ENCODE results near the gene RLN3.
"Not testable (repeated sequence)": the region's sequence is repeated elsewhere in the genome, so short reads cannot be mapped to it uniquely, and the experiment has no call there.

RLN3 gene

DNA sequence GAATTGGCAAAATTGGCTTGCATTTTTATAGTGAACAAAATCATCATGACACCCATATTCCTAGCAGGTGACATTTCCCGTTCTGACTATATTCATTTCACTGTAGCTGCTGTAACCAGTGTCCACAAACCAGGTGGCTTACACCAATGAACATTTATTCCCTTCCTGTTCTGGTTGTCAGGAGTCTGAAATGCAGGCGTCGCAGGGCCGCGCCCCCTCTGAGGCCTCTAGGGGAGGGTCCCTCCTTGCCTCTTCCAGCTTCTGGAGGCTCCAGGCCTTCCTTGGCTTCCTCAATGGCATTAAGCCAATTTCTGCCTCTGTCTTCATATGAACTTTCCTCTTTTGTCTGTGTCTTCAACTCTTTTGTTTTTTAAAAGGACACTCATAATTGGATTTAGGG is 6.5 kb upstream of the RLN3 start:
- DNase-seq (ENCODE audit: low spot score): no peak

GRCh38 chr19:14022469-14022868 is 5.5 kb upstream of the RLN3 start:
- no peak for DNase-seq (ENCODE audit: low spot score)

DNA sequence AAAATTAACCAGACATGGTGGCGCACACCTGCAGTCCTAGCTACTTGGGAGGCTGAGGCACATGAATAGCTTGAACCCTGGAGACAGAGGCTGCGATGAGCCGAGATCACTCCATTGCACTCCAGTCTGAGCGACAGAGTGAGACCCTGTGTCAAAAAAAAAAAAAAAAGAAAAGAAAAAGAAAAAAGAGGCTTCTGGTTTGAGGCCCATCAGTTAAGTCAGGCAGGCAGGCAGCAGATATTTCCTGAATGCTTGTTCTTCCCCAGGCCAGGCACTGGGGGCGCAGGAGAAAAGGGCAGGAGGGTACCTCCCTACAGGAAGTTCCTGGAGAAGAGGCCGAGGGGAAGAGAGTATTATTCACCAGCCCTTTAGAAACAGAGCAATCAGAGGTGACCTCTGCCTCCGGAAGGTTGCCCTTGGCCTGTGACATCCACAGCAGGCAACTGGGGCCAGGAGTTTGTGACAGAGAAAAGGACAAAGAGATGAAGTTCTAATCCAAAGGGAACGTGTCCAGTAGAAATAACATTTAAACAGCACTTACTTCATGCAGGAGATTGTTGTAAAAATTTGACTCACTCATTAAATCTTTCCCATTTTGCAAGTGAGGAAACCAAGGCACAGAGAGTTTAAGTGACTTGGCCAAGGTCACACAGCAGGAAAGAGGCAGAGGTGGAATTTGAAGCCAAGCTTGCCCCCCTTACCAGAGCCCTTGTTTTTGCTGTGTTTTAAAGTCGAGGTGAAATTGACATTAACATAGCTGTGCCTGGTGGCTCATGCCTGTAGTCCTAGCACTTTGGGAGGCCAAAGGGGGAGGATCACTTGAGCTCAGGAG is 4.3 kb upstream of the RLN3 start:
- no peak for DNase-seq (ENCODE audit: low spot score)

- DNase-seq (ENCODE audit: low spot score): not testable (repeated sequence)
Observed at GRCh38 chr19:14026652-14027192, 1.2 kb upstream of the RLN3 start.

- DNase-seq (ENCODE audit: low spot score): no peak
Observed at GRCh38 chr19:14028901-14029300, 953 bp downstream of the RLN3 start.

DNA sequence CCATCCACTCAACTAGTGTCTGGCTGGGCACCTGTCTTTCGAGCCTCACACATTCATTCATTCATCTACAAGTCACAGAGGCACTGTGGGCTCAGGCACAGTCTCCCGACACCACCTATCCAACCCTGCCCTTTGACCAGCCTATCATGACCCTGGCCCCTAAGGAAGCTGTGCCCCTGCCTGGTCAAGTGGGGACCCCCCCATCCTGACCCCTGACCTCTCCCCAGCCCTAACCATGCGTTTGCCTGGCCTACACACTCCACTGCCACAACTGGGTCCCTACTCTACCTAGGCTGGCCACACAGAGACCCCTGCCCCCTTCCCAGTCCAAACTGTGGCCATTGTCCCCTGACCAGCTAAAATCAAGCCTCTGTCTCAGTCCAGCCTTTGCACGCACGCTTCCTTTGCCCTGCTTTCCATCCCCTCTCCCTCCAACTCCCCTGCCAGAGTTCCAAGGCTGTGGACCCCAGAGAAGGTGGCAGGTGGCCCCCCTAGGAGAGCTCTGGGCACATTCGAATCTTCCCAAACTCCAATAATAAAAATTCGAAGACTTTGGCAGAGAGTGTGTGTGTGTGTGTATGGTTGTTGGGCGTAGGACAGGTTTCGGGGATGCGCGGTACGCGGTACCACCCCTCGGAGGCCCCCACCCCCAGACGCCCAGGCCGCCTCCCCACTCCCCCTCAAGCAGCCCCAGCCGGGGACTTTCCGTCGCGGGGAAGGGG is 3.2 kb downstream of the RLN3 start:
- no peak for DNase-seq (ENCODE audit: low spot score)

DNA sequence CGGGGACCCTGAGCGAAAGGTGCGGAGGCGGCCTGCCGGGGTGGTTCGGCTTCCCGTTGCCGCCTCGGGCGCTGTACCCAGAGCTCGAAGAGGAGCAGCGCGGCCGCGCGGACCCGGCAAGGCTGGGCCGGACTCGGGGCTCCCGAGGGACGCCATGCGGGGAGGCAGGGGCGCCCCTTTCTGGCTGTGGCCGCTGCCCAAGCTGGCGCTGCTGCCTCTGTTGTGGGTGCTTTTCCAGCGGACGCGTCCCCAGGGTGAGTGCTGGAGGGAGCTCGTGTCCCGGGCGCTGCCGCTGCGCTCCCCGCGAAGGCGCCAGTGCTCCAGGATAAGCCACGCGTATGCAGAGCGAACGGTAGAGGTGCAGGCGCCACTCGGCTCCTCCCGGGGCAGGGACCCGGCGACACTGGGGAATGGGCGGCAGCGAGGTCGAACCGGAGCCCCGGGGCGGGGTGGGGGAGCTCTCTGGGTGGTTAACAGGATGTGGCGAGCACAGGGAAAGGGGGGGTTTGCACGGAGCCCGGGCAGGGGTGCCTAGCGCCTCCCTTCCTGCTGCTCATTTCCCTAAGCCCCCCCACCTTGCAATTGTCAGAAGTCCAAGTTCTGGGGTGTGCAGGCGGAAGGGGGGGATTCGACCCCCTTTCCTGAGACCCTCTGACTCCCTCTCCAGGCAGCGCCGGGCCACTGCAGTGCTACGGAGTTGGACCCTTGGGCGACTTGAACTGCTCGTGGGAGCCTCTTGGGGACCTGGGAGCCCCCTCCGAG is 4.0 kb downstream of the RLN3 start, which contains the start of gene IL27RA:
Gene IL27RA (plus strand): TSS at position 44 of the 762 bp plus-strand sequence. CDS start 111 bp downstream, at position 155.
- DNase-seq (ENCODE audit: low spot score): peak; percentile 75

- no peak for DNase-seq (ENCODE audit: low spot score)
Observed at GRCh38 chr19:14033946-14034345, 6.0 kb downstream of the RLN3 start.

- not testable (repeated sequence) for DNase-seq (ENCODE audit: low spot score)
Observed at GRCh38 chr19:14035159-14035558, 7.2 kb downstream of the RLN3 start.

- no peak for DNase-seq (ENCODE audit: low spot score)
Observed at GRCh38 chr19:14035706-14036105, 7.8 kb downstream of the RLN3 start.

GRCh38 chr19:14039181-14039580 is 11.2 kb downstream of the RLN3 start:
- DNase-seq (ENCODE audit: low spot score): no peak

GRCh38 chr19:14042659-14043608 is 15.0 kb downstream of the RLN3 start:
- DNase-seq (ENCODE audit: low spot score): not testable (repeated sequence)

DNA sequence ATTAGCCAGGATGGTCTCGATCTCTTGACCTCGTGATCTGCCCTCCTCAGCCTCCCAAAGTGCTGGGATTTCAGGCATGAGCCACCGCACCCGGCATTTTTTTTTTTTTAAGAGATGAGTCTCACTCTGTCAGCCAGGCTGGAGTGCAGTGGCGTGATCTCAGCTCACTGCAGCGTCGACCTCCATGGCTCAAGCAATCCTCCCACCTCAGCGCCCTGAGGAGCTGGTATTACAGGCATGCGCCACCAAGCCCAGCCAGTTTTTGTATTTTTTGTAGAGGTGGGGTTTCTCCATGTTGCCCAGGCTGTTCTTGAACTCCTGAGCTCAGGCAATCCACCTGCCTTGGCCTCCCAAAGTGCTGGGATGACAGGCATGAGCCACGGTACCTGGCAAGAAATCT is 19.9 kb downstream of the RLN3 start:
- not testable (repeated sequence) for DNase-seq (ENCODE audit: low spot score)

GRCh38 chr19:14048443-14049153 is 20.6 kb downstream of the RLN3 start:
- no peak for DNase-seq (ENCODE audit: low spot score)

GRCh38 chr19:14050512-14050911 is 22.6 kb downstream of the RLN3 start:
- DNase-seq (ENCODE audit: low spot score): no peak

- DNase-seq (ENCODE audit: low spot score): not testable (repeated sequence)
Observed at GRCh38 chr19:14050961-14051360, 23.0 kb downstream of the RLN3 start.

GRCh38 chr19:14051980-14052379 is 24.0 kb downstream of the RLN3 start:
- DNase-seq (ENCODE audit: low spot score): no peak

- DNase-seq (ENCODE audit: low spot score): no peak
Observed at GRCh38 chr19:14052470-14052869, 24.5 kb downstream of the RLN3 start.

DNA sequence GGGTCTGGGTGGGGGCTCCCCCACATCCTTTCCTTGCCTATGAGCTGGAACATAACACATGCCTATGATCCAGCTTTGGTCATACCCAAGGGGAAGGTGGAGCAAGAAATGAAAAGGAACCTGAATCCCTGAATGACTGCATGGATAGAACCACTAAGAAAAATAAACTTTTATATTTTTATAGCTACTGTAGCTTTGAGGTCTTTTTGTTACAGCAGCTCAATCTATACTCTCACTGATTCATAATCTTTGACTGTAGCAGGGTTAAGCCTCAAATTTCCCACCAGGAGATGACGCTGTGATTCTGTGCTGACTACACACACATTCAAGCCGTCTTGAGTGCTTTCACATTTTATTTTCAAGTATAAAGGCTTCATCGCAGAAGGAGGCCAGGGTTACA is 25.1 kb downstream of the RLN3 start:
- DNase-seq (ENCODE audit: low spot score): no peak

DNA sequence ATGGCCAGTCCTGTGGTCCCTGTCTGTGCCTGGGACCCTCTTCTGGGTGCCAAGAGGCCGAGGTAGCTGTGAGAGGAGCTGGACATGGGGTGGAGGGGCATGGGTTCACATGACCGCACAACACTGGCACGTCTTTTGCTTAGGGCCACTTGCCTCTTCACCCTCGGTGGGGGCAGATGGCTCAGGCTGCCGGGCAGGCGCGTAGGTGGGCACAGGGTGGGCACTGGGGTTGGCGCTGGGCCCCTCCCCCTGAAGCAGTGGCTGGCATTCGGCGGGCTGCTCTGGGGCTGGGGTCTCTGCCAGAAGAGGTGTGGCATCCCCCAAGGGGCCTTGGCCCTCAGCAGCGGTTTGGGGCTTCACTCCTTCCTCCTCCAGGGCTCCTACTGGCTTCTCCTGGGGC is 25.6 kb downstream of the RLN3 start:
- DNase-seq (ENCODE audit: low spot score): no peak

Data from left forelimb (tissue), 1 donor.